HCT116 (cell line): ENCODE data around the gene PPP1R16B. TPM values are rescaled to one million over a fixed set of nuclear protein-coding genes. Genes with fewer than 3 reads are reported as not detected.

ENCODE experiments used
- ATAC-seq: fragments of 200-7000 bp; cut with Tn5 transposase; 2 replicates; pipeline ENCODE4 v1.9.1; 2020; ENCODE audit warnings: mild to moderate bottlenecking, moderate library complexity
- BruUV-seq: library from RNA; stranded (reverse); fragments of 400-500 nt; replicated peaks from 2 replicates; lab custom pipeline; 2021; lab: Mats Ljungman, UMichigan
- CTCF ChIA-PET: fragments of 300-600 bp; sonication (Branson Sonifier 250); formaldehyde crosslinking; loops from one replicate; lab custom pipeline; 2021; ENCODE audit warnings: antibody characterized with exemption; lab: Charles Lee
- POLR2A ChIA-PET: fragments of 300-600, 350-600 bp; sonication (Branson Sonifier 250); formaldehyde crosslinking; loops from one replicate; lab custom pipeline; 2021; ENCODE audit warnings: antibody characterized with exemption; lab: Charles Lee
- RAD21 ChIA-PET, 2 experiments: fragments of 300-600 bp; sonication (Branson Sonifier 250); formaldehyde crosslinking; loops; one replicate each; lab custom pipeline; 2023; ENCODE audit warnings: low total read pairs in 2 of 2; ENCODE audit not compliant: uncharacterized antibody in 2 of 2, unreplicated experiment in 2 of 2, low non-redundant PET in 1 of 2; lab: Charles Lee
- DNase-seq: peaks from one replicate; pipeline ENCODE4 v3.0.0-alpha.2; 2010; ENCODE audit warnings: low read depth, low spot score
- H2AFZ ChIP-seq: fragments of 200-600 bp; shearing (Covaris generic), sonication (generic); 2 replicates; pipeline ENCODE4 v1.6.1; 2017; ENCODE audit warnings: low read depth, mixed run types, mixed read lengths, antibody characterized with exemption, low read length; ENCODE audit not compliant: poor library complexity, severe bottlenecking
- H3K27ac ChIP-seq: 2 replicates; pipeline ENCODE4 v1.5.1; 2012; ENCODE audit warnings: low read depth, low read length
- H3K27me3 ChIP-seq: fragments of 200-600 bp; sonication (generic); 2 replicates; pipeline ENCODE4 v1.6.1; 2016; ENCODE audit warnings: mixed run types, low read length, mixed read lengths; ENCODE audit not compliant: insufficient read depth
- H3K36me3 ChIP-seq, 2 experiments: fragments of 200-500 bp in 1 of 2; fragments of 200-600 bp in 1 of 2; sonication (Bioruptor generic) in 1 of 2; sonication (generic) in 1 of 2; 2 replicates each; pipeline versions ENCODE4 v1.5.1 to v1.6.1; 2014 to 2016; ENCODE audit warnings: low read length in 2 of 2, inconsistent platforms in 1 of 2, mixed read lengths in 1 of 2, mixed run types in 1 of 2; ENCODE audit not compliant: insufficient read depth in 2 of 2, control insufficient read depth in 1 of 2
- H3K4me1 ChIP-seq, 2 experiments: fragments of 200-600 bp in 1 of 2; sonication (generic) in 1 of 2; 2 replicates each; pipeline versions ENCODE4 v1.5.1 to v1.6.1; 2012 to 2017; ENCODE audit warnings: low read length in 2 of 2, inconsistent platforms in 1 of 2, mild to moderate bottlenecking in 1 of 2, mixed read lengths in 1 of 2, mixed run types in 1 of 2, moderate library complexity in 1 of 2; ENCODE audit not compliant: insufficient read depth in 2 of 2, control insufficient read depth in 1 of 2
- H3K4me2 ChIP-seq: fragments of 200-600 bp; sonication (generic); 2 replicates; pipeline ENCODE4 v1.6.1; 2017; ENCODE audit warnings: mixed run types, low read length, mixed read lengths
- H3K4me3 ChIP-seq, 2 experiments: fragments of 200-600 bp in 1 of 2; sonication (generic) in 1 of 2; replicated peaks in 1 of 2; 2 replicates each; pipeline ENCODE4 v1.5.1; 2011 to 2016; ENCODE audit warnings: low read length in 2 of 2, control low read depth in 1 of 2, low read depth in 1 of 2, mild to moderate bottlenecking in 1 of 2, mixed read lengths in 1 of 2, mixed run types in 1 of 2
- H3K79me2 ChIP-seq: fragments of 200-600 bp; sonication (generic); 2 replicates; pipeline ENCODE4 v1.6.1; 2017; ENCODE audit warnings: mild to moderate bottlenecking, mixed run types, low read length, moderate library complexity, mixed read lengths; ENCODE audit not compliant: insufficient read depth
- H3K9ac ChIP-seq: fragments of 200-600 bp; sonication (generic); 2 replicates; pipeline ENCODE4 v1.6.1; 2016; ENCODE audit warnings: low read length, mixed read lengths
- H3K9me2 ChIP-seq: fragments of 200-600 bp; sonication (generic), shearing (Covaris generic); 2 replicates; pipeline ENCODE4 v1.6.1; 2017; ENCODE audit warnings: mixed run types, mild to moderate bottlenecking, moderate library complexity; ENCODE audit not compliant: insufficient read depth
- H3K9me3 ChIP-seq, 2 experiments: fragments of 200-500 bp in 1 of 2; fragments of 200-600 bp in 1 of 2; sonication (Bioruptor generic) in 1 of 2; sonication (generic) in 1 of 2; 2 replicates each; pipeline ENCODE4 v1.6.1; 2014 to 2017; ENCODE audit warnings: low read length in 2 of 2, mixed read lengths in 2 of 2, inconsistent platforms in 1 of 2, low read depth in 1 of 2, mild to moderate bottlenecking in 1 of 2, mixed run types in 1 of 2, moderate library complexity in 1 of 2; ENCODE audit not compliant: control insufficient read depth in 1 of 2, insufficient read depth in 1 of 2
- H4K20me1 ChIP-seq: fragments of 200-600 bp; sonication (generic), shearing (Covaris generic); 2 replicates; pipeline ENCODE4 v1.6.1; 2017; ENCODE audit warnings: mixed run types, mild to moderate bottlenecking, moderate library complexity; ENCODE audit not compliant: insufficient read depth
- CBX3 ChIP-seq: IDR thresholded peaks from 2 replicates; pipeline ENCODE4 v1.6.1; 2012; ENCODE audit warnings: low read depth
- CEBPB ChIP-seq: IDR thresholded peaks from 2 replicates; pipeline ENCODE4 v1.6.1; 2012; ENCODE audit warnings: low read depth
- ELF1 ChIP-seq: IDR thresholded peaks from 2 replicates; pipeline ENCODE4 v1.6.1; 2012; ENCODE audit warnings: low read depth, borderline replicate concordance
- EZH2 ChIP-seq: fragments of 200-600 bp; sonication (generic); IDR thresholded peaks from 2 replicates; pipeline ENCODE4 v1.6.1; 2017; ENCODE audit warnings: antibody characterized with exemption, mixed run types
- EZH2phosphoT487 ChIP-seq: fragments of 200-600 bp; IDR thresholded peaks from 2 replicates; pipeline ENCODE4 v1.6.1; 2018; ENCODE audit warnings: antibody characterized with exemption, borderline replicate concordance
- FOSL1 ChIP-seq: IDR thresholded peaks from 2 replicates; pipeline ENCODE4 v1.6.1; 2012; ENCODE audit warnings: low read depth
- JUND ChIP-seq: IDR thresholded peaks from 2 replicates; pipeline ENCODE4 v1.6.1; 2012
- MAX ChIP-seq: IDR thresholded peaks from 2 replicates; pipeline ENCODE4 v1.6.1; 2012
- POLR2A ChIP-seq: IDR thresholded peaks from 2 replicates; pipeline ENCODE4 v1.7.0; 2011; ENCODE audit warnings: borderline replicate concordance; ENCODE audit not compliant: insufficient read depth, insufficient read length; ENCODE audit errors: extremely low read depth
- POLR2AphosphoS5 ChIP-seq: IDR thresholded peaks from 2 replicates; pipeline ENCODE4 v1.6.1; 2011; ENCODE audit warnings: mild to moderate bottlenecking, low read depth, low read length, moderate library complexity
- RAD21 ChIP-seq: IDR thresholded peaks from 2 replicates; pipeline ENCODE4 v1.6.1; 2012; ENCODE audit warnings: low read depth, mild to moderate bottlenecking
- SIN3A ChIP-seq: IDR thresholded peaks from 2 replicates; pipeline ENCODE4 v1.6.1; 2012; ENCODE audit warnings: low read depth
- SRF ChIP-seq: IDR thresholded peaks from 2 replicates; pipeline ENCODE4 v1.6.1; 2012; ENCODE audit warnings: low read depth
- YY1 ChIP-seq: IDR thresholded peaks from 2 replicates; pipeline ENCODE4 v1.6.1; 2011; ENCODE audit warnings: low read length, low read depth, moderate library complexity, mild to moderate bottlenecking; ENCODE audit not compliant: insufficient replicate concordance; ENCODE audit errors: extremely low read depth
- ZNF274 ChIP-seq: fragments of 200-500 bp; sonication (Bioruptor generic); IDR thresholded peaks from 2 replicates; pipeline ENCODE4 v1.6.1; 2014; ENCODE audit warnings: mild to moderate bottlenecking, low read depth, low read length, inconsistent platforms
- intact Hi-C: fragments of 100-400 bp; cut with micrococcal nuclease; formaldehyde crosslinking; loops from 2 replicates; pipeline ENCODE4 v1.10.0; 2022
- total RNA-seq: library from RNA; stranded (reverse); gene quantifications from one replicate; pipeline ENCODE4 v1.2.1, GENCODE V29; 2021; ENCODE audit not compliant: unreplicated experiment
- TF ChIP-seq, protein P1 (sequence below): IDR thresholded peaks from 2 replicates; pipeline ENCODE4 v1.6.1; 2011; ENCODE audit warnings: mild to moderate bottlenecking, low read length, moderate library complexity; ENCODE audit not compliant: insufficient replicate concordance; ENCODE audit errors: extremely low read depth

Gene PPP1R16B
- total RNA-seq, 1 experiment from 2014 or later = 0.52 TPM

DNA sequence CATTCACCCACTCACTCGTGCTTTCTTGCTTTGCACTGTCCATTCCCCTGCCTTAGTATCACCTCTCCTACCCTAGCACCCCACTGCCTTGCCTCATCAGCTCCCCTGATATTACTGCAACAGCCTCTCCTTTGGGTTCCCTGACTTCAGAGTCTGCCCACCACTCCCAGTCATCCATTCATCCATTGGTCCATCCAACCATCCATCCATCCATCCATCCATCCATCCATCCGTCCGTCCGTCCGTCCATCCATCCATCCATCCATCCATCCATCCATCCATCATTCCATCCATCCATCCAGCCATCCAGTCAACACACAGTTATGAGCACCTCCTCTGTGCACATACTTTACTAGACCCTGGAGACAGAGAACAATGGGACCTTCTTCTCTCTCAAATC is 97.8 kb downstream of the PPP1R16B start:
- CTCF ChIA-PET = no interaction called here
- peaks cover 6% of the 10 kb centered on the region; the same call in 1 of the 2 replicates for H3K27me3 ChIP-seq
- H3K4me1 ChIP-seq = no peaks in the 10 kb centered on the region
- no peak overlapping the region for H3K27ac ChIP-seq
- RAD21 ChIA-PET = no interaction called here
- no peaks in the 10 kb centered on the region for H3K79me2 ChIP-seq
- ATAC-seq (no peak), DNase-seq (no peak)
- no peaks in the 10 kb centered on the region for H3K36me3 ChIP-seq
- H3K9me2 ChIP-seq = no peaks in the 10 kb centered on the region
- TF ChIP-seq ZNF274 (no peak), RAD21 (no peak), POLR2AphosphoS5 (no peak), SRF (no peak)
- H2AFZ ChIP-seq = no peak overlapping the region
- intact Hi-C loops = no loop called here
- POLR2A ChIA-PET = no interaction called here
- H3K9ac ChIP-seq = no peak overlapping the region
- no peaks in the 10 kb centered on the region for H4K20me1 ChIP-seq
- H3K4me2 ChIP-seq = no peak overlapping the region
- no TSS peak for BruUV-seq
- H3K4me3 ChIP-seq = no peak overlapping the region
- H3K9me3 ChIP-seq = peaks cover 0 to 3% of the 10 kb centered on the region in 2 experiments; a peak in 1 of 4 replicates

DNA sequence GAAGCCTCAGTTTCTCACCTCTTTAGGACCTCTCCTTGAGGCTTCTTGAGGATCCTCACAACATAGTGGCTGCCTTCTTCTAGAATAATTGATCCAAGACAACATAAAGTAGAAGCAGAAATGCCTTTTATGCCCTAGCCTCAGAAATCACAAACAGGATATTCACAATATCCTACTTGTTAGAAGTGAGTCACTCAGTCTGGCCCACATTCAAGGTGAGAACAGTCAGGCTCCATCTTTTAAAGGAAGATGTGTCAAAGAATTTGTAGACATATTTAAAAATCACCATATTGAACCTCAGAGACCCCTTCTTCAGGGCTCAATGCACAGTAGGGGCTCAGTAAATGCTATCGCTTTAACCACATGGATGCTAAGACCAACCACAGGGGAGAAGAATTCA is 99.9 kb downstream of the PPP1R16B start:
- no peaks in the 10 kb centered on the region for H4K20me1 ChIP-seq
- no peaks in the 10 kb centered on the region for H3K36me3 ChIP-seq
- no peak overlapping the region for H3K4me2 ChIP-seq
- H3K27me3 ChIP-seq = peaks cover 6% of the 10 kb centered on the region; the same call in 1 of the 2 replicates
- BruUV-seq = no TSS peak
- intact Hi-C loops = no loop called here
- ATAC-seq (no peak), DNase-seq (no peak)
- H3K9me2 ChIP-seq = no peaks in the 10 kb centered on the region
- peaks cover 0 to 3% of the 10 kb centered on the region in 2 experiments; a peak in 1 of 4 replicates for H3K9me3 ChIP-seq
- H3K4me1 ChIP-seq = no peaks in the 10 kb centered on the region
- RAD21 ChIA-PET = no interaction called here
- TF ChIP-seq POLR2AphosphoS5 (no peak), YY1 (no peak), FOSL1 (no peak), EZH2 (no peak), CBX3 (no peak), SRF (no peak), JUND (no peak), MAX (no peak), CEBPB (no peak), SIN3A (no peak), ELF1 (no peak), POLR2A (no peak), EZH2phosphoT487 (no peak)
- TF ChIP-seq, protein P1, sequence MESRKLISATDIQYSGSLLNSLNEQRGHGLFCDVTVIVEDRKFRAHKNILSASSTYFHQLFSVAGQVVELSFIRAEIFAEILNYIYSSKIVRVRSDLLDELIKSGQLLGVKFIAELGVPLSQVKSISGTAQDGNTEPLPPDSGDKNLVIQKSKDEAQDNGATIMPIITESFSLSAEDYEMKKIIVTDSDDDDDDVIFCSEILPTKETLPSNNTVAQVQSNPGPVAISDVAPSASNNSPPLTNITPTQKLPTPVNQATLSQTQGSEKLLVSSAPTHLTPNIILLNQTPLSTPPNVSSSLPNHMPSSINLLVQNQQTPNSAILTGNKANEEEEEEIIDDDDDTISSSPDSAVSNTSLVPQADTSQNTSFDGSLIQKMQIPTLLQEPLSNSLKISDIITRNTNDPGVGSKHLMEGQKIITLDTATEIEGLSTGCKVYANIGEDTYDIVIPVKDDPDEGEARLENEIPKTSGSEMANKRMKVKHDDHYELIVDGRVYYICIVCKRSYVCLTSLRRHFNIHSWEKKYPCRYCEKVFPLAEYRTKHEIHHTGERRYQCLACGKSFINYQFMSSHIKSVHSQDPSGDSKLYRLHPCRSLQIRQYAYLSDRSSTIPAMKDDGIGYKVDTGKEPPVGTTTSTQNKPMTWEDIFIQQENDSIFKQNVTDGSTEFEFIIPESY = no peak
- H3K79me2 ChIP-seq = no peaks in the 10 kb centered on the region
- CTCF ChIA-PET = no interaction called here
- H3K4me3 ChIP-seq = no peak overlapping the region
- POLR2A ChIA-PET = no interaction called here
- H3K9ac ChIP-seq = no peak overlapping the region
- H3K27ac ChIP-seq = no peak overlapping the region
- H2AFZ ChIP-seq = no peak overlapping the region
